Uterus (tissue), 2 donors: Measurements from ENCODE around the gene PLCB3.

ENCODE experiments used
- POLR2A ChIP-seq, 2 donors: fragments of 450-650 bp; IDR thresholded peaks; one replicate each; pipeline ENCODE4 v1.6.1; 2016; ENCODE audit warnings: antibody characterized with exemption in 2 of 2, mild to moderate bottlenecking in 1 of 2, moderate library complexity in 1 of 2
- TF ChIP-seq, protein P1 (sequence below), 4 experiments: fragments of 200-600 bp in 2 of 4; fragments of 450-650 bp in 2 of 4; sonication (generic) in 2 of 4; IDR thresholded peaks; one replicate each; pipeline ENCODE4 v1.5.1; 2016 to 2019; ENCODE audit warnings: antibody characterized with exemption in 4 of 4, mild to moderate bottlenecking in 2 of 4, moderate library complexity in 1 of 4

DNA sequence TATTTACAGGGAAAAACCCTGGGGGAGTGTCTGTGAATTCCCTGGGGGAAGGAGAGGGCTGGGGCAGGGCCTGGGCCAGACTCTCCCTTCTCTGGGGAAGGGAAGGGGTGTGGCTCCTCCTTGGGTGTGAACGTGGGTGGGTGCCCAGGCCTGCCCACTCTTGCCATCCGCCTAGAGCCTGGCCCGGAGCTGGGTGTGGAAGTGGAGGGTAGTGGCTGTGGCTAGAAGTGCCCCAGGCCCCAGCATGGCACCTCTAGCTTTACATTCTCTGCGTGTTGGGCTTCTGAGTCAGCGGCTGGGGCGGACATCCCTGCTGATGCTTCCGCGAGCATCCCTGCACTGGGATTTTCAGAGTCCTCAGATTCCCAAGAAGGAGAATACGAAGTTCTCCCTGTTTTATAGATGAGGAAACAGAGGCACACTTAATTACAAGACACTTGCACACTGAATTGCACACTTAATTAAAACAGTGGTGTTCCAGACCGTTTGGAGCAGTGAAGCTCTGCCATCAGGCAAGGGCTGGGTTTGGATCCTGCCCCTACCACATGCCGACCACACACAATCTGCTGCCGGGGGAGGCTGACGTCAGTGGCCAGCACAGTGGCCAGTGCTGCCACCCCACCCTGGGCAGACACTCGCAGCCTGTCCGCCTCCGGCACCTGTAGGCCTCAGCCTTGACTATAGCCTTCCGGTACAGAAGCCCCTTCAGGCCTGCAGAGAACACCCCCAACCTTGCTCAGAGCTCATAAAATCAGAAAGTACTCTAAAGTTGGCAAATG, 25.5 kb downstream of the PLCB3 start:
- TF ChIP-seq, protein P1, sequence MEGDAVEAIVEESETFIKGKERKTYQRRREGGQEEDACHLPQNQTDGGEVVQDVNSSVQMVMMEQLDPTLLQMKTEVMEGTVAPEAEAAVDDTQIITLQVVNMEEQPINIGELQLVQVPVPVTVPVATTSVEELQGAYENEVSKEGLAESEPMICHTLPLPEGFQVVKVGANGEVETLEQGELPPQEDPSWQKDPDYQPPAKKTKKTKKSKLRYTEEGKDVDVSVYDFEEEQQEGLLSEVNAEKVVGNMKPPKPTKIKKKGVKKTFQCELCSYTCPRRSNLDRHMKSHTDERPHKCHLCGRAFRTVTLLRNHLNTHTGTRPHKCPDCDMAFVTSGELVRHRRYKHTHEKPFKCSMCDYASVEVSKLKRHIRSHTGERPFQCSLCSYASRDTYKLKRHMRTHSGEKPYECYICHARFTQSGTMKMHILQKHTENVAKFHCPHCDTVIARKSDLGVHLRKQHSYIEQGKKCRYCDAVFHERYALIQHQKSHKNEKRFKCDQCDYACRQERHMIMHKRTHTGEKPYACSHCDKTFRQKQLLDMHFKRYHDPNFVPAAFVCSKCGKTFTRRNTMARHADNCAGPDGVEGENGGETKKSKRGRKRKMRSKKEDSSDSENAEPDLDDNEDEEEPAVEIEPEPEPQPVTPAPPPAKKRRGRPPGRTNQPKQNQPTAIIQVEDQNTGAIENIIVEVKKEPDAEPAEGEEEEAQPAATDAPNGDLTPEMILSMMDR (IDR thresholded peaks at IDR 0.05), result no peak
- no peak for TF ChIP-seq POLR2A (IDR thresholded peaks at IDR 0.05)
